Neutrophil (primary cell): ENCODE measurements around the gene HOXC10.

Source experiments
- H3K27ac ChIP-seq: fragments of 200-600 bp; sonication (generic); 2 replicates; pipeline ENCODE4 v1.5.1; 2016; ENCODE audit warnings: mild to moderate bottlenecking, moderate library complexity
- H3K27me3 ChIP-seq: fragments of 200-600 bp; sonication (generic); 2 replicates; pipeline ENCODE4 v1.6.0; 2016; ENCODE audit warnings: mild to moderate bottlenecking
- H3K36me3 ChIP-seq: fragments of 200-600 bp; sonication (generic); 2 replicates; pipeline ENCODE4 v1.5.1; 2017
- H3K4me1 ChIP-seq, 2 experiments: fragments of 200-600 bp in 1 of 2; sonication (generic) in 1 of 2; 1 replicate in 1 of 2; 2 replicates in 1 of 2; pipeline versions ENCODE4 v1.5.1 to v1.6.1; 2013 to 2016; ENCODE audit warnings: low read depth in 1 of 2, low read length in 1 of 2, mild to moderate bottlenecking in 1 of 2, moderate library complexity in 1 of 2; ENCODE audit not compliant: control insufficient read depth in 1 of 2, insufficient read depth in 1 of 2
- H3K4me3 ChIP-seq, 2 experiments: fragments of 200-600 bp in 1 of 2; sonication (generic) in 1 of 2; 1 replicate in 1 of 2; 2 replicates in 1 of 2; pipeline ENCODE4 v1.5.1; 2013 to 2016; ENCODE audit warnings: low read depth in 1 of 2, low read length in 1 of 2, mild to moderate bottlenecking in 1 of 2, moderate library complexity in 1 of 2
- H3K9me3 ChIP-seq: fragments of 200-600 bp; sonication (generic); 2 replicates; pipeline ENCODE4 v1.5.1; 2016
- TF ChIP-seq, protein P1 (sequence below): fragments of 200-600 bp; sonication (generic); IDR thresholded peaks from 2 replicates; pipeline ENCODE4 v1.5.1; 2016; ENCODE audit warnings: antibody characterized with exemption

The HOXC10 gene

DNA sequence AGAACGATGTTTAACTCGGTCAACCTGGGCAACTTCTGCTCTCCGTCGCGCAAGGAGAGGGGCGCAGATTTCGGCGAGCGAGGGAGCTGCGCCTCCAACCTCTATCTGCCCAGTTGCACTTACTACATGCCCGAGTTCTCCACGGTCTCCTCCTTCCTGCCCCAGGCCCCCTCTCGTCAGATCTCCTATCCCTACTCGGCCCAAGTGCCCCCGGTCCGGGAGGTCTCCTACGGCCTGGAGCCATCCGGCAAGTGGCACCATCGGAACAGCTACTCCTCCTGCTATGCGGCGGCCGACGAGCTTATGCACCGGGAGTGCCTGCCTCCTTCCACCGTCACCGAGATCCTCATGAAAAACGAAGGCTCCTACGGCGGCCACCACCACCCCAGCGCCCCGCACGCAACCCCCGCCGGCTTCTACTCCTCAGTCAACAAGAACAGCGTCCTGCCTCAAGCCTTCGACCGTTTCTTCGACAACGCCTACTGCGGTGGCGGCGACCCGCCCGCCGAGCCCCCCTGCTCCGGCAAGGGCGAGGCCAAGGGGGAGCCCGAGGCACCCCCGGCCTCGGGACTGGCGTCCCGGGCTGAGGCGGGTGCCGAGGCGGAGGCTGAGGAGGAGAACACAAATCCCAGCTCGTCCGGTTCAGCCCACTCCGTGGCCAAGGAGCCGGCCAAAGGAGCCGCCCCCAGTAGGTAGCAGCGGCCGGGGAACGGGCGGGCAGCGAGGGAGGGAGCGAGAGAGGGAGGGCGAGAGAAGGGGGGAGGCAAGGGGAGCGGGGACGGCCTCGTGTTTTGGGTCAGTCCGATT is 11.5 kb upstream of the HOXC10 start:
- Histone ChIP-seq H3K9me3 (no peaks in the 10 kb centered on the region), H3K27ac (no peak overlapping the region), H3K4me1 (peaks cover 0 to 23% of the 10 kb centered on the region in 2 experiments), H3K36me3 (no peaks in the 10 kb centered on the region), H3K27me3 (peaks cover 100% of the 10 kb centered on the region), H3K4me3 (peak overlapping the region in 1 of 2 experiments; percentile 38)
- TF ChIP-seq, protein P1, sequence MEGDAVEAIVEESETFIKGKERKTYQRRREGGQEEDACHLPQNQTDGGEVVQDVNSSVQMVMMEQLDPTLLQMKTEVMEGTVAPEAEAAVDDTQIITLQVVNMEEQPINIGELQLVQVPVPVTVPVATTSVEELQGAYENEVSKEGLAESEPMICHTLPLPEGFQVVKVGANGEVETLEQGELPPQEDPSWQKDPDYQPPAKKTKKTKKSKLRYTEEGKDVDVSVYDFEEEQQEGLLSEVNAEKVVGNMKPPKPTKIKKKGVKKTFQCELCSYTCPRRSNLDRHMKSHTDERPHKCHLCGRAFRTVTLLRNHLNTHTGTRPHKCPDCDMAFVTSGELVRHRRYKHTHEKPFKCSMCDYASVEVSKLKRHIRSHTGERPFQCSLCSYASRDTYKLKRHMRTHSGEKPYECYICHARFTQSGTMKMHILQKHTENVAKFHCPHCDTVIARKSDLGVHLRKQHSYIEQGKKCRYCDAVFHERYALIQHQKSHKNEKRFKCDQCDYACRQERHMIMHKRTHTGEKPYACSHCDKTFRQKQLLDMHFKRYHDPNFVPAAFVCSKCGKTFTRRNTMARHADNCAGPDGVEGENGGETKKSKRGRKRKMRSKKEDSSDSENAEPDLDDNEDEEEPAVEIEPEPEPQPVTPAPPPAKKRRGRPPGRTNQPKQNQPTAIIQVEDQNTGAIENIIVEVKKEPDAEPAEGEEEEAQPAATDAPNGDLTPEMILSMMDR: no peak

DNA sequence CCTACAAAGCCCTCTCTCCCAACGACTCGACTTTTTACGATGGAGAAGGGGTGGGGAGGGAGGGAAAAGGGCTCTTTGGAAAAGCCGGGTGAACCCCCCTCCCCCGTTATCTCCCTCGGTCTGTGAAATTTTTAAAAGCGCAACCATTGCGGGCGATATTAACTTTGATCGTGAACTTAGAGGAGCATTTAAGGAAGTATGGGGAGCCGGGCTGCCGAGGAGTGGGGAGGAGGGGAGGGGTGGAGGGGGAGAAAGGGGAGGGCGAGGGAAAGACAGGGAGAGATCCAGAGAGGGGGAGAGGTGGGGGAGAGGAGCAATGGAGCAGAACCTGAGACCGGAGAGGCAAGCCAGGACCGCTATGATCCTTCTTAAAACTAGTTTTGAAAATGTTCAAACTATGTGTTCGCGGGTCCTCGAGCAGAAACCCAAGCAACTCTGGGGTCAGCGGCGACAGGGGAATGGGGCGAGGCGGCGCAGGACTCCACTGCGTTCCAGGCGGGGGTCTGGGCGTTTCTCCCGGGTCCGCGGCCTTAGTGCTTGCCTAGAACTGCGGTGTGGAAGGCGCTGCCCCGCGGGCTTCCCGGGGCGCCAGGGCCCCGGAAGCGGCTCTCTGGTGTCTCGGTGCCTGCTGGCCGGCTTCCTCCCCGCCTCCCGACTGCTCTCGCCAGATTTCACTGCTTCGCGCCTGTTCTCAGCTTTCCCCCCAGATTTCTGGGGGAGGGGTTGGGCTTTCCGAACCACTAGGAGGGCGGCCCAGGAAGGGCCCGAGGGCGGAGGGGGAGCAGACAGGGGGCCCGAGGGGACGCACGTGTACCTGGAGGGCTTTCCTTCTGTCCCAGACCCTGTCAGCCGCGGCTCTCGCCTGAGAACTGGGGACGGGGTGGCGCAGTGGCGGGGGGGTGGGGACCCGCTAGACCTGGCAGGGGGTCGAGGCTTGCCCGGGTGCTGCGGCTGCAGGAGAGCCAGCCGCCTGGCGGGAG is 10.6 kb upstream of the HOXC10 start, which contains the start of gene HOTAIR:
TSS of gene HOTAIR (minus strand) at position 871 of the 980 bp plus-strand sequence.
- TF ChIP-seq, protein P1: no peak
- Histone ChIP-seq H3K4me1 (peaks cover 0 to 23% of the 10 kb centered on the region in 2 experiments), H3K36me3 (no peaks in the 10 kb centered on the region), H3K27me3 (peaks cover 100% of the 10 kb centered on the region), H3K27ac (no peak within 1 kb of the TSS), H3K4me3 (peak within 1 kb of the TSS in 1 of 2 experiments; percentile 38), H3K9me3 (no peaks in the 10 kb centered on the region)

DNA sequence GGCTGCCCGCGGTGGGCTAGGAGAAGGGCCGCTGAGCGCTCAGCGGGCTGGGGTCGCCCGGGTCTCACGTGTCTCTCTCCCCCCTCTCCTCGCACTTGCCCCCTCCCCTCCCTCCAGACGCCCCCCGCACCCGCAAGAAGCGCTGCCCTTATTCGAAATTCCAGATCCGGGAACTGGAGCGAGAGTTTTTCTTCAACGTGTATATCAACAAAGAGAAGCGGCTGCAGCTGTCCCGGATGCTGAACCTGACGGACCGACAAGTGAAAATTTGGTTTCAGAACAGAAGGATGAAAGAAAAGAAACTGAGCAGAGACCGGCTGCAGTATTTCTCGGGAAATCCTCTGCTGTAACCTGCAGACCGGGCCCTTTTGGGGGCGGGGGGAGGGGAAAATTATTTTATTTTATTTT is 9.9 kb upstream of the HOXC10 start:
- Histone ChIP-seq H3K36me3 (no peaks in the 10 kb centered on the region), H3K4me3 (no peak overlapping the region)

DNA sequence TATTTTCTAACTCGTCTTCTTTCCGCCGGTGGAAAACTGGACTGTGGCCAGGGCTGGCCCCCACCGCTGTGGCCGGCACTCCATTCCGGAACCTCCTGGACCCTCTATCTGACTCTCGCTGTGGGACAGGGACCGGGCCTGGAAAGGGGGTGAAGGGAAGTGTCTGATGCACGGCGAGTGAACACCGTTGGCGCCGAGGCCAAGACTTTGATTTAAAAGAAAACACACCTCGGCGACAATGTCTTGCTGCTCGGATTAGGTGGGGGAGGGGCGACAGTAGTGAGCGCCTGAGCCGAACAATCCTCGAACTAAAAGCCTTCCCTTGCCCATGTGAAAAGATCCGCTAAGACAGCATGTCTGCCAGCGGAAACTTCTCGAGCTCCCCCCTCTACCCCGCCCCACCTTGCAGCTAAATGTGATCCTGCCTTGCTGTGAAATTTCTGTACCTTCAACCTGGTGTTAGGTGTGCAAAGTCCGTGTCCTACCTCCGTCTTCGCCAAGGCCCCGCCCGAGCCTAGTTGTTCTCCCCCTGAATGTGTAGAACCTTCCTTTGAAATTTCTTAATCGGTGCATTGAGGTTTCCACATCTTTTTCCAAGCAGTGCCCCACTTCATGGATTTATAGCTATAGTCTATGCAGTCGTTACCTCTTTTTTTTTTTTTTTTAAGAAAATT is 9.3 kb upstream of the HOXC10 start:
- Histone ChIP-seq H3K27ac (no peak overlapping the region), H3K9me3 (no peaks in the 10 kb centered on the region), H3K4me3 (no peak overlapping the region), H3K36me3 (no peaks in the 10 kb centered on the region), H3K27me3 (peaks cover 100% of the 10 kb centered on the region), H3K4me1 (peaks cover 0 to 23% of the 10 kb centered on the region in 2 experiments)
- TF ChIP-seq, protein P1: no peak

More for the DNA sequence above, 9.9 kb upstream of the HOXC10 start:
- Histone ChIP-seq H3K27me3 (peaks cover 100% of the 10 kb centered on the region), H3K27ac (no peak overlapping the region), H3K4me1 (peaks cover 0 to 23% of the 10 kb centered on the region in 2 experiments), H3K9me3 (no peaks in the 10 kb centered on the region)
- TF ChIP-seq, protein P1: no peak
